Heart left ventricle (tissue), 16 donors: Measurements from ENCODE around the gene MLXIP. TPM values are rescaled to one million over a fixed set of nuclear protein-coding genes. Genes with fewer than 3 reads are reported as not detected.

Experiments
- ATAC-seq, 4 donors: fragments of 200-7000 bp; cut with Tn5 transposase; one replicate each; pipeline ENCODE4 v1.9.1; 2020 to 2022; ENCODE audit warnings: moderate library complexity in 4 of 4, mild to moderate bottlenecking in 3 of 4, moderate number of reproducible peaks in 1 of 4
- DNase-seq, 5 donors: peaks; one replicate each; pipeline ENCODE4 v3.0.0-alpha.2; 2020
- H3K27ac ChIP-seq, 12 donors: fragments of 200-600 bp; sonication (generic) in 4 of 12; one replicate each; pipeline versions ENCODE4 v1.5.0 to v1.8.0; 2016 to 2022; ENCODE audit warnings: mild to moderate bottlenecking in 2 of 12
- H3K27me3 ChIP-seq, 9 donors: fragments of 200-600 bp; sonication (generic) in 2 of 9; one replicate each; pipeline versions ENCODE4 v1.5.1 to v1.8.0; 2016 to 2022; ENCODE audit warnings: mild to moderate bottlenecking in 3 of 9
- H3K36me3 ChIP-seq, 9 donors: fragments of 200-600 bp; sonication (generic) in 2 of 9; one replicate each; pipeline versions ENCODE4 v1.5.0 to v1.8.0; 2018 to 2022; ENCODE audit warnings: mild to moderate bottlenecking in 2 of 9
- H3K4me1 ChIP-seq, 12 donors: fragments of 200-600 bp; sonication (generic) in 4 of 12; one replicate each; pipeline versions ENCODE4 v1.5.0 to v1.8.0; 2016 to 2022; ENCODE audit warnings: mild to moderate bottlenecking in 3 of 12
- H3K4me3 ChIP-seq, 12 donors: fragments of 200-600 bp; sonication (generic) in 4 of 12; one replicate each; pipeline versions ENCODE4 v1.5.0 to v1.8.0; 2017 to 2022; ENCODE audit warnings: mild to moderate bottlenecking in 9 of 12, moderate library complexity in 4 of 12
- H3K9me3 ChIP-seq, 12 donors: fragments of 200-600 bp; sonication (generic) in 4 of 12; one replicate each; pipeline versions ENCODE4 v1.5.0 to v1.8.0; 2016 to 2022; ENCODE audit warnings: mild to moderate bottlenecking in 1 of 12
- POLR2A ChIP-seq, 2 donors: fragments of 450-650 bp; IDR thresholded peaks; one replicate each; pipeline ENCODE4 v1.6.1; 2017; ENCODE audit warnings: antibody characterized with exemption in 2 of 2, mild to moderate bottlenecking in 2 of 2, moderate library complexity in 2 of 2
- WGBS, 4 donors: extraction: QIAGEN DNeasy Blood & Tissue Kit in 2 of 4; methylation state at CpG; one replicate each; pipeline versions ENCODE4 v1.1.5 to v1.1.7; 2013 to 2018; 5-methylcytosine and 5-hydroxymethylcytosine counted together
- intact Hi-C, 10 donors: fragments of 100-400 bp; cut with DNase I; formaldehyde crosslinking; loops; one replicate each; pipeline versions ENCODE4 v1.11.1 to v1.14.2; 2022
- polyA plus RNA-seq, 2 donors: library from polyadenylated mRNA; stranded (reverse); fragments of 200-250 nt; gene quantifications; one replicate each; pipeline ENCODE4 v1.2.3, GENCODE V29; 2013
- total RNA-seq, 9 donors: library from RNA; depleted of rRNA in 2 of 9; stranded (reverse); fragments of >200 nt in 2 of 9; fragmentation: NEBNext Ultra II Directional in 3 of 9; extraction: Animal tissue kit (Norgen Biotek cat#: 25700) in 3 of 9; gene quantifications; one replicate each; pipeline versions ENCODE4 v1.1.0 to v1.2.4, GENCODE V29; 2016 to 2023
- TF ChIP-seq, protein P1 (sequence below), 12 donors: fragments of 200-600 bp; sonication (generic) in 4 of 12; IDR thresholded peaks; one replicate each; pipeline versions ENCODE4 v1.5.0 to v1.8.0; 2018 to 2022; ENCODE audit warnings: antibody characterized with exemption in 12 of 12, mild to moderate bottlenecking in 5 of 12
- donor health status: ischemic (EF 13 %, LVEDD 7.1; RV severe dilation, severe dysfunction).
- donor health status: healthy with polysubstance abuse.
- donor health status: DM: no; HTN: yes; CAD: no.
- donor health status: DM: no; HTN: no; CAD: no.
- donor health status: ischemic (EF 25% LVEDD 6.9; RV normal size, moderate dysfunction).
- donor health status: ischemic (EF 25% LVEDD 5.7; RV mildly dilated, moderate dysfunction).
- donor health status: healthy.
- donor health status: DM: yes; HTN: yes; CAD: no.
- donor health status: ischemic (EF 35%, LVEDD 5.7; RV mildly dilated, moderate dysfunction).
- donor health status: nonischemic (EF 11% LVEDD 7.7; RV severe dilation, severe dysfunction).
- donor health status: DM: yes; HTN: yes; CAD: no.
- donor health status: PGD.
- donor health status: ischemic (EF 29% LVEDD 5.4; RV normal size, mild dysfunction).
- donor health status: nonischemic (EF 23%, LVEDD 6.1; RV moderate dilation, normal function).

The MLXIP gene
- total and polyA plus RNA-seq, 11 donors, result 14.3 to 39.6 (median 22.7) TPM

DNA sequence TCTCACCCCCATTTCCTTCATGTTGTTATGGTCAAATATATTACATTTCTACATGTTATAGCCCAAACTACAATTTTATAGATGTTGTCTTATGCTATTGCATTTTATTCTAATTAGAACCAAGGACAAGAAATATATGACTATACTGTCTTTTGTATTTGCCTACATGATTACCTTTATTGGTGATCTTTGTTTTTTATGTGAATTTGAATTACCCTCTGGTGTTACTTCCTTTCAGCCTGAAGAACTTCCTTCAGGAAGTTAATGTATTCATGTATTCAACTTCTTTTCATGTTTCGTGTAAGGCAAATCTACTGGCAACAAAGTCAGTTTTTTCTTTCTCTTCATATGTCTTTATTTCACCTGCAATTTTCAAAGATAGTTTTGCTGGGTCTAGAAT, 116.2 kb downstream of the MLXIP start:
- 59 to 70% (median 67%) methylated on average over 1 of the region's 1 CpG for WGBS, 4 donors
- no peaks in the 10 kb centered on the region for H3K4me1 ChIP-seq

GRCh38 chr12:122195405-122195804, 116.8 kb downstream of the MLXIP start:
- TF ChIP-seq POLR2A (IDR thresholded peaks at IDR 0.05), result no peak
- TF ChIP-seq, protein P1, sequence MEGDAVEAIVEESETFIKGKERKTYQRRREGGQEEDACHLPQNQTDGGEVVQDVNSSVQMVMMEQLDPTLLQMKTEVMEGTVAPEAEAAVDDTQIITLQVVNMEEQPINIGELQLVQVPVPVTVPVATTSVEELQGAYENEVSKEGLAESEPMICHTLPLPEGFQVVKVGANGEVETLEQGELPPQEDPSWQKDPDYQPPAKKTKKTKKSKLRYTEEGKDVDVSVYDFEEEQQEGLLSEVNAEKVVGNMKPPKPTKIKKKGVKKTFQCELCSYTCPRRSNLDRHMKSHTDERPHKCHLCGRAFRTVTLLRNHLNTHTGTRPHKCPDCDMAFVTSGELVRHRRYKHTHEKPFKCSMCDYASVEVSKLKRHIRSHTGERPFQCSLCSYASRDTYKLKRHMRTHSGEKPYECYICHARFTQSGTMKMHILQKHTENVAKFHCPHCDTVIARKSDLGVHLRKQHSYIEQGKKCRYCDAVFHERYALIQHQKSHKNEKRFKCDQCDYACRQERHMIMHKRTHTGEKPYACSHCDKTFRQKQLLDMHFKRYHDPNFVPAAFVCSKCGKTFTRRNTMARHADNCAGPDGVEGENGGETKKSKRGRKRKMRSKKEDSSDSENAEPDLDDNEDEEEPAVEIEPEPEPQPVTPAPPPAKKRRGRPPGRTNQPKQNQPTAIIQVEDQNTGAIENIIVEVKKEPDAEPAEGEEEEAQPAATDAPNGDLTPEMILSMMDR (IDR thresholded peaks at IDR 0.05), result no peak
- intact Hi-C loops, result loop anchor here in 3 of 10 donors (10.0 kb wide), 2 partner anchors 61 to 141 kb away; no protein-coding TSS in a partner anchor
- H3K4me3 ChIP-seq, result no peak overlapping the region
- H3K9me3 ChIP-seq, result peaks cover 0 to 5% (median 0%) of the 10 kb centered on the region in 12 donors
- 89 to 94% (median 92%) methylated on average over 4 of the region's 4 CpGs for WGBS, 4 donors
- H3K4me1 ChIP-seq, result no peaks in the 10 kb centered on the region
- DNase-seq (no peak), ATAC-seq (no peak)
- no peaks in the 10 kb centered on the region for H3K36me3 ChIP-seq
- H3K27me3 ChIP-seq, result peaks cover 0 to 20% (median 7%) of the 10 kb centered on the region in 9 donors
- no peak overlapping the region for H3K27ac ChIP-seq

More for the DNA sequence above, 116.2 kb downstream of the MLXIP start:
- Histone ChIP-seq H3K36me3 (no peaks in the 10 kb centered on the region), H3K9me3 (peaks cover 0 to 5% (median 0%) of the 10 kb centered on the region in 12 donors), H3K4me3 (no peak overlapping the region), H3K27me3 (peaks cover 0 to 14% (median 3%) of the 10 kb centered on the region in 9 donors), H3K27ac (no peak overlapping the region)
- TF ChIP-seq POLR2A (IDR thresholded peaks at IDR 0.05), result no peak
- TF ChIP-seq, protein P1 (IDR thresholded peaks at IDR 0.05), result no peak
- ATAC-seq (no peak), DNase-seq (no peak)
- intact Hi-C loops, result loop anchor here in 4 of 10 donors (5.0 to 10.0 kb wide), 4 partner anchors 60 to 143 kb away; no protein-coding TSS in a partner anchor

Other genes with a start within 250 kb of the MLXIP start
- gene HPD, start 219.9 kb upstream of the MLXIP start, total RNA-seq, result 1 to 10 TPM in 7 of 9 donors, under 1 TPM in 2; 0.36 to 2.2 (median 1.5) TPM
- gene HPD, start 219.9 kb upstream of the MLXIP start, polyA plus RNA-seq, result 1 to 10 TPM in 1 of 2 donors, under 1 TPM in 1; 0.55 to 1.1 TPM
- gene PSMD9, start 190.0 kb upstream of the MLXIP start, total RNA-seq, result 10 to 100 TPM; 28.8 to 47.8 (median 37.9) TPM
- 100 to 1,000 TPM in 1 of 2 donors, 10 to 100 TPM in 1; 24.8 to 133 TPM for gene PSMD9, start 190.0 kb upstream of the MLXIP start, polyA plus RNA-seq
- gene CFAP251, start 160.2 kb upstream of the MLXIP start, total RNA-seq, result 1 to 10 TPM in 5 of 9 donors, under 1 TPM in 4; 0.60 to 8.0 (median 1.2) TPM
- 1 to 10 TPM; 1.4 to 2.2 TPM for gene CFAP251, start 160.2 kb upstream of the MLXIP start, polyA plus RNA-seq
- 10 to 100 TPM; 11.4 to 22.1 (median 14.3) TPM for gene BCL7A, start 56.9 kb upstream of the MLXIP start, total RNA-seq
- gene BCL7A, start 56.9 kb upstream of the MLXIP start, polyA plus RNA-seq, result 10 to 100 TPM in 1 of 2 donors, 1 to 10 TPM in 1; 4.0 to 14.4 TPM
- gene IL31, start 95.5 kb downstream of the MLXIP start, total RNA-seq, result not detected
- not detected for gene IL31, start 95.5 kb downstream of the MLXIP start, polyA plus RNA-seq
- gene LRRC43, start 104.4 kb downstream of the MLXIP start, total RNA-seq, result 1 to 10 TPM in 2 of 9 donors, under 1 TPM in 6, not detected in 1; 0.31 to 1.9 (median 0.92) TPM
- under 1 TPM; 0.15 to 0.38 TPM for gene LRRC43, start 104.4 kb downstream of the MLXIP start, polyA plus RNA-seq
- gene B3GNT4, start 125.0 kb downstream of the MLXIP start, total RNA-seq, result not detected
- gene B3GNT4, start 125.0 kb downstream of the MLXIP start, polyA plus RNA-seq, result under 1 TPM; 0.11 to 0.27 TPM
- 10 to 100 TPM; 27.9 to 64.4 (median 34.8) TPM for gene DIABLO, start 147.3 kb downstream of the MLXIP start, total RNA-seq
- 10 to 100 TPM; 26.4 to 72.6 TPM for gene DIABLO, start 147.3 kb downstream of the MLXIP start, polyA plus RNA-seq
- 10 to 100 TPM in 7 of 9 donors, 1 to 10 TPM in 2; 7.3 to 16.7 (median 13.2) TPM for gene VPS33A, start 187.7 kb downstream of the MLXIP start, total RNA-seq
- gene VPS33A, start 187.7 kb downstream of the MLXIP start, polyA plus RNA-seq, result 10 to 100 TPM in 1 of 2 donors, 1 to 10 TPM in 1; 5.6 to 13.8 TPM